ENCODE results near the gene SLC1A1.

The SLC1A1 gene

DNA sequence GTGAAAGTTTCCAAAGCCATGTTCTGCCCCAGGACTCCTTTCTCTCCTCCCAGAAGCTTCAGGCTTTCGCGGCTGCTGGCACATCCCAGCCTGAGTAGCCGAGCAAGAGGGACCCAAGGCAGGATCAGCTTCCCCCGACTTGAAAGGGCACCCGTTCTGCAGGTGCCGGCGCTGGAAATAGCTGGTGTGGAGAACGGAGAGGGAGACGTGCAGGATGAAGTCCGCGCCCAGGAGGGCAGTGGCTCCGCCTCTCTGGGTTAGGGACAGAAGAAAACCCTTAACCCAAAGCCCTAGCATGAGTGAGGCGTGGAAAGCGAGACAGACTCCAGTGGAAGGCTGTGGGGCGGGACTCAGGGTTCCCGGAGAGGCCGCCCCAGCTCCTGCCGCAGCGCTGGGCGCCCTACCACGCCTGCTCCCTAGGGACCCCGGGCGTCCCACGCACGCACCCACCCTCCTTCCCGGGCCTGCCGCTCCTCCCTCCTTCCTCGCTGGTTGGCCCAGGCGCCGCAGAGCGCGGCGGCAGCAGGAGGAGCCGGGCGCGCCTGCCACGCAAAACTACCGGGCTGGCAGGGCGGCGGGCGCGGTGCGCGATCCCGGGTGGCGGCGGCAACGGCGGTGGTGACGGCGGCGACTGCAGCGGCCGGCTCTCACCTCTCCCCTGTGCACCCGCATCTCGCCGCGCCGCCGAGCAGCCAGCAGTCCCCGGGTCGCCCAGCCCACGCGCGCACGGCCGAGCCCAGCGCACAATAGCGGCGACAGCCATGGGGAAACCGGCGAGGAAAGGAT, at the start of gene SLC1A1:
Gene SLC1A1 (plus strand): TSS at position 550 of the 786 bp plus-strand sequence. CDS start 212 bp downstream, at position 762.
- no peak for DNase-seq (ENCODE audit: low read depth)

DNA sequence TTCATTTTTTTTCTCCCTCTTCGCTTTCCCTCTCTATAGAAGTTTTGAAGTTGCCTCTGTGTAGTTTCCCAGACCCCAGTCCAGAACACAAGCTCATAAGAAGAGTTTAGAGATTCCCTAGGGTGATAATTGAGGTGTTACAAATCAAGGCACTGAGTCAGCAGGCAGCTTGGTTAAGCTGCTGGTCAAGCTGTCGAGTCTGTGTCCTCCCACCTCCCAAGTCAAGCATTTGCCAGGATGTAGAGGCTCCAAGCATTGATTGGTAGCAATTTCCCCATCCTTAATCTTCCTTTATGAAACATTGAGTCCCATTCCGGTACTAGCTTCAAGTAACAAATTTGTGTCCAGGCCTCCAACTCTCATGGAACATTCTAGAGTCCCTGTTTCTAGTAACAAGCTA, 47.5 kb upstream of the SLC1A1 start:
- no peak for DNase-seq (ENCODE audit: low read depth)

DNA sequence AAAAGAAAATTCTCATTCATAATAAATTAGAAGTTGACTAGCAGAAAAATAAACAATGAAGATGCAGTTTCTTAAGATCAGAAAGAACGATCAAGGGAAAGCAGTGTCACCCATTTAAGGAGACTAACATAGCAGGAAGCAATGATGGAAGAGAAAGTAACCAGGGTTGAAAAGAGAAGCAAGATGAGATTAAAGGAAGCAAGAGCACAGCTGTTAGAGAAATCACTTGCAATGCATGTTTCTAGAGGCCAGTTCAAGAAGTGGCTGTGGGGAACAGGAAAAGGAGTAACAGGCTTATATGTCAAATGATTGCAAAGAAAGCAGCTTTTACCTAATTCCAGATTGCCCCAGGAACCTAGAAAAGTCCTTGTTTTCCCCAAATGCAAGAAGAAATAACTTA, 46.8 kb upstream of the SLC1A1 start:
- DNase-seq (ENCODE audit: low read depth): no peak

DNA sequence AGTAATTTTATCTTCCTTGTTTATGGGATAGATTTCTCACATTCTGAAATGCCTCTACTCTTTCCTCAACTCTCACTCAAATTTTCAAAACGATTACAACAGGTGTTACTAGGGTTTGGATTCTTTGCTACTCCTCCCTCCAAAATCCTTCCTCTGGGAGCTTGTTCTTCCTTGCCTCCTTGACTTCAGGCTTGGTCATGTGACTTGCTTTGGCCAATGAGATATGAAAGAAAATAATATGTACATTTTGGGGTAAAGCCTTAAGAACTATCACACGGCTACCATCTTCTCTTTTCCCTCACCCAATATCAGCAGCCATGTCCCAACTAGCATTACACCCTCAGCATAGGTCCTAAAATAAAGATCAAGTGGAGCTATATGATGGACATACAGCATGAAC, 28.8 kb upstream of the SLC1A1 start:
- no peak for DNase-seq (ENCODE audit: low read depth)

DNA sequence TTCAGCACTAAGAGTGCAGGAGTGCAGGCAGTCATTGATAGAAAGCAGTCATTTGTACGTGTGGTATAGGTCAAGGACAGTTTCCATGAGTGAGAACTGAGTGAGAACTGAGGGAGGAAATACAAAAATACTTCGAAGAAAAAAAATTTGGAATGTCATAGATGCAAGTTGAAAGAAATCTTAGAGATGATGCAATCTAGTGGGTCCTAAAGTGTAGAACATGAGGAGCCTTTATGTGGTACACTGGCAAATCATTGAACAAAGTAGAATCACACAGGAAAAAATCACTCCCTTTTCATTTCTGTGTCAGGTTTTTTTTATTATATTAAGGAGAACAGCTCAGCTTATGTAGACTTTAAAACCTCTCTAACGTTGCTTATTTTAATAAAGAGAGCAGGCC, 26.4 kb upstream of the SLC1A1 start:
- no peak for DNase-seq (ENCODE audit: low read depth)

DNA sequence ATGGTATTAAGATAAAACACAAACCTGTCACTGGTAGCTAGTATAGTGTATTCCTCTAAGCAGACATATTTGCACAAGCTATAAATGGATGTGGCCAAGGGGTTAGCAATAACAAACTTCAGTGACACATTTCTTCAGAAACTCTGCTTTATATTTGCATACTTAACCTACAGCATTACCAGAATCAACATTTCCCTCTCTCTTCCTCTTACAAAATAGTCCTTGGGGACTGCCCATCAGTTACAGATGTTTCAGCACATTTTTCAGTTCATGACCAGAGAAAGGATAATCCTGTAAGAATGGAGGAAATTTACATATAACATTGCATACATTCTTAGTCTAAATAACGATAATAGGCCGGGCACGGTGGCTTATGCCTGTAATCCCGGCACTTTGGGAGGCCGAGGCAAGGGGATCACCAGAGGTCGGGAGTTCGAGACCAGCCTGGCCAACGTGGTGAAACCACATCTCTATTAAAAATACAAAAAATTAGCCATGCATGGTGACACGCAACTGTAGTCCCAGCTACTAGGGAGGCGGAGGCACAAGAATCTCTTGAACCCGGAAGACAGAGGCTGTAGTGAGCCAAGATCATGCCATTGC, 25.3 kb upstream of the SLC1A1 start:
- no peak for DNase-seq (ENCODE audit: low read depth)

DNA sequence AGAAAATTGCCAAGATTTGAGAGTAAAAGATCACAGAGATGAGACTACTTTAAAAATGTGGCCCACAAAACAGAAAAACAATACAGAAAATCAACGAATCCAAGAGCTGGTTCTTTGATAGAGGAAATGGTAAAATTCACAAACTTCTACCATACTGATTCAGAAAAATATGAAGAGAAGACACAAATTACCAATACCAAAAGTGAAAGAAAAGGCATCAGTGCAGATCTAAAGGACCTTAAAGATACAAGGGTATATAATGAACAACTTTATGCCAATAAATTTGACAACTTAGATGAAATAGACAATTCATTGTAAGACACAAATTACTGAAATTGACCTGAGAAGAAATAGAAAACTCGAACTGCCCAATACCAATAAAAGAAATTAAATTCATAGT, 24.4 kb upstream of the SLC1A1 start:
- no peak for DNase-seq (ENCODE audit: low read depth)

DNA sequence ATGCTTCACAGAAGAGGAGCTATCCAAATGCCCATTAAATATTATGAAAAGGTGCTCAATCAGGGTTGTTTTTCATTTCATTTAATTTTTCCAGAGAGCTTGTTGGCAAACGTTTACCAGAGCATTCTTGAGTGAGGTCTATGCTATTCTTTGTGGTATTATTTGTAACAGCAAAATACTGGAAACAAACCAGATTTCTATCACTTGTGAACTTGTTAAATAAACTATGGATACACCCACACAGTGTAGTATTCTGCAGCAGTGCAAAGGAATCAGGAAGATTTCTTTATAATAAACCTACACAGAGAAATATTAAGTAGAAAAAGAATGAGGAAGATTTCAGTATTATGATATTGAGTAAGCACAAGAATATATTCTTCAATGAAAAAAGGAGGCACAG, 15.0 kb upstream of the SLC1A1 start:
- no peak for DNase-seq (ENCODE audit: low read depth)

DNA sequence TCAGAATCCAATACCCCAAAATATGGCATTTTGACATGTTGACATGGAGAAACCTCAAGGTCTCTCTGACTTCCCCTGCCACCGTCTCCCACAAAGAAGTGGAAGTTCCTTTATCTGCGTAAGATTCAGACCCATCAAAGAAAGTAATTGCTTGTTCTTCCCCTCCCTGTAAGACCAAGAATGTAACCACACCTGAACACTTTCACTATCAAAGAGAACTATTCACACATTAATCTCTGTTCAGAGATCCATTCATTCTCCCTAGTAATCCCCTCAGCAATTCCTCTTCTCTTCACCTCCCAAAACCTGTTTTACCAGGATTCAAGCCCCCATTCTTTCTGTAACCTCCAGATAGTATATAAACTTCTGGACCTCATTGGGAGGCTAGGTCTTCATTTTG, 4.1 kb upstream of the SLC1A1 start:
- no peak for DNase-seq (ENCODE audit: low read depth)

DNA sequence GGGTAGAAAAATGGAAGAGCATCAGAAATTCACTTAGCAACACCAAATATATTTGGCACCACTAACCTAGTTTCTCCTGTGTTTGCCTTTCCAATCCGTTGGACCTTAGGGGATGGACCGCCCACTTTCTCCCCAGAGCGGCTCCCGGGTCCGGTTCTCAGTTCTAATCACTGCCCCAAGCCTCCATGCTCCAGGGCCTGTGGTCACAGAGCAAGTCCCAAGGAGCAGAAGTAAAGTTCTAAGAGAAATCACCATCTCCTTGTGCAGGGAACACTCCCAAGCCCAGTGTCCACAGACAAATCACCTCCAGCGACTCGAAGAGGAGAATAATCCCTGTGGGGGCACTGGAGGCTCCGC, 728 bp upstream of the SLC1A1 start:
- DNase-seq (ENCODE audit: low read depth): no peak

DNA sequence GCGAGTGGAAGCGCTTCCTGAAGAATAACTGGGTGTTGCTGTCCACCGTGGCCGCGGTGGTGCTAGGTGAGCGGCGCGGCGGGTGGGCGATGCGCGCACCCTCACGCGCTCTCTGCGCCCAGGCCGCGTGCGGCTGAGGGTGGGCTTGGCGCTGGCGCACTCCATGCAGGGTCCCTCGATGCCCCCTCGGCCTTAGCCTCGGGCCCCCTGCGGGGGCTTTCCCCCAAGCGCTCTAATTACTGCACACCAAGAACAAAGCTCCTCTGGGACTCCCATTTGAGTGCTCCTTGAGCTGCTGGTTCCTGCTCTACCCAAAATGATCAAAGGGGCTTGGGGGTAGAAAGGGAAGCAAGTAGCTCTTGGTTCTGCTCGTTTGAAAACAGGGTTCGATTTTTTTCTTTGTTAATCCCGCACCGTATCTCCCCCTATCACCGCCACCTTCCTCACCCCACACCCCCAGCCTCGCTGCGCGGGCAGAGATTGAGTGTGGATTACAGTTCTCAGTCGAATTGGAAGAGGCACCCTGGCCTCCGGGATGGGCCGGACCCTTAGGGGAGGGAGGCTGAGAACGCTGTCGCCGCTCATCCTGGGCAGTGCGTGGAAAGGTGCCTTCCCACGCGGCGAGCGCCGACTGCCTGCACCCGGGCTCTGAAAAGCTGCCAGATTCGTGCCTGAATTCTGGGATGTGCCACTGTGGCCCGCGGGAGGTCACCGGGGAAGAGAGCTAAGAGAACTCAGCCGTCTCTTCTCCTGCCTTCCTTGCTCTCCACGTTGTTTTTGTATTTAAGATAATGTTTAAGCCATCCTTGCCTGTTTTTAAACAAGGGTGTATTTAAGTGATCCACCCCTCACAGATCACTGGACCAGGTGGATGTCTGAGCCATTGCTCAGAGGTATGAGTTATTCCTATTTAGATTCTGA, 697 bp downstream of the SLC1A1 start:
- no peak for DNase-seq (ENCODE audit: low read depth)

DNA sequence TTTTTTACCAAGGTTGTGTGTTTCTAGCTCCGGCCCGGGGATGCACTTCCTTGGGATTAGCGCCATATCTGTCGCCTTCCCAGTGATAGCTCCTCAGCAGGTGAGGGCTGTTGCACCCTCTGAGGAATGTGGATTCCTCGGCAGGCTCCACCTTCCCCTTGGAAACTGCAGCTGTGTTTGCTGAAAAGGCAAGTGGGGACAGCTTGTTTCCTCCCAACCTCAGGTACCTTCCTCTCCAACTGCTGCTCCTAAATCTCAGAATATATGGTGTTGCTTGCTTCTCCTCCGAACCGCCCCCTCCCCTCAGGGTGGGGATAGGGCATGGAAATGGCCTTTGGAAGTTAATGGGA, 1.3 kb downstream of the SLC1A1 start:
- no peak for DNase-seq (ENCODE audit: low read depth)

DNA sequence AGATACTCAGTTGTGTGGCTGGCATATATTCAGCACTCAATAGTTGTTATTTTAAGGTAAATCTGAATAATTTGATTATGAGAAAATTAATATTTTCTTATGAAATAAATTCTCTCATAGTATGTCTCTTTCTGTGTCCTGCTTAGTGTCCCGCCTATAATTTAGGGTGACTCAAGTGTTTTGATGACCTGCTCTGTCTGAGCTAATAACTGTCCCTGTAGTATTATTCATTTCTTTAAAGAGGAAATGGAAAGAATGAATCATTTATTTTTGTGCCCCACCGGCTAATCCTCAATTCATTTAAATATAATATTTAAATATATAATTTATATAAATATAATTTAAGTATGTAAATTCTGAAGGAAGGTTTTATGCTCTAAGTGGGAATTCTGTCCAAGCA, 4.1 kb downstream of the SLC1A1 start:
- DNase-seq (ENCODE audit: low read depth): no peak

DNA sequence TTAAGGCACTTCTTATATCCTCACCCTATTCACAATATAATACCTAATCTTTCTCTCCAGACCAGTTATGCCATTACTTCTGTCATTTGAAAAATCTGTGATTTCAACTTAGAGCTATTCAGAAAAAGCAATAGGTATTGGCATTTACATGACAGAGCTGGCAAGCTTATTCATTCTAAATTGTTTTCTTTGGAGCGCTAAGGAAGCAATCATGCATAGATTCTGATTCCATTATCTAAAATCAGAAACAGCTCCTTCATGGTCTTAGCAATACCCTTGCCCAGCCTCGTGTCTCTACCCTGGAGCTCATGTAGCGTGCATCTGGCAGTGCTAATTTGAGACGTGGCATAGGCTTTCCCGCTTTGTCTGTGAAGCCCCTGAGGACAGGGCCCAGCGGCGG, 4.5 kb downstream of the SLC1A1 start:
- no peak for DNase-seq (ENCODE audit: low read depth)

DNA sequence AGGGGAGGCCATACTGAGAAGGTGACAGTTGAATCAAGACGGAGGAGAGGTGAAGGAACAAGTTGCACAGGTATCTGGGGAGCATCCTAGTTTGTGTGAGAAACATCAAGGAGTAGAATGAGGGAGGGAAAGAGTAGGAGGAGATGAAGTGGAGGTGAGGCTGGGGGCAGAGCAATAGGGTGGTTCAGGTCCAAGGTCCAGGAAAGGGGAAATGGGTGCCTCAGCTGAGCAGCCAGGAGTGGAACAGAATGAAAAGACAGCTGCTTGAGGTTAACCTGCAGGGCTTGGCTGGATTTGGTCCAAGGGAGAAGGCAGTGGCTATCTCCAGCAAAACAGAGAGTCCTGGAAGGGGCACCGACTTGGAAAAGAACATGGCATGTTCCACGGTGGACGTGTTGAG, 5.3 kb downstream of the SLC1A1 start:
- no peak for DNase-seq (ENCODE audit: low read depth)

DNA sequence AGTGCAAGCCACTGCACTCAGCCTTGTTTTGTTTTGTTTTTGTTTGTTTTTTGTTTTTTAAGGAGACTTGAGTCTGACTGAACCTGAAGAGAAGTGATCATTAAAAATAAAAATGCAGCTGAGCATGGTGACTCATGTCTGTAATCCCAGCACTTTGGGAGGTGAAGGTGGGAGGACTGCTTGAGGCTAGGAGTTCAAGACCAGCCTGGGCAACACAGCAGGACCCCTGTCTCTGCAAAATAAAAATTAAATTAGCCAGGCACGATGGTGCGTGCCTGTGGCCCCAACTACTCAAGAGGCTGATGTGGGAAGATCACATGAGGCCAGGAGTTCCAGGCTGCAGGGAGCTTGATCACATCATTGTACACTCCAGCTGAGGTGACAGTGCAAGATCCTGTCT, 6.2 kb downstream of the SLC1A1 start:
- no peak for DNase-seq (ENCODE audit: low read depth)

DNA sequence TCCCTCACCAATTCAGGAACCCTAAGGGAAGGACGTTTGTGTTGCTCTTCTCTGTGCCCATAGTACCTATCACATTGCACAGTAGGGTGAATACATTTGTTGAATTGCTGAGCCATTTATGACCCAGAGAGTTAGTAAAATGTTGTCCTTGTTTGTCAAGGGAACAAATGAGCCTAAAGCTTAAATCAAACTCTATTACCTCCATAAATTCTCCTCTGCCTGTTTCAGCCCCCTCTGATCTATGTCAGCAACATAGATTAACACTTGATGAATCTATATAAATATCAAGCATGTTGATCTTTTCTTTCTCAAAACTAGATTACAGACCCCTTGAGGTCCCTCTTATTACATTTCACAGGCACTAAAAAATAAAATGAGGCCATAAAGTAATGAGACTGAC, 7.1 kb downstream of the SLC1A1 start:
- no peak for DNase-seq (ENCODE audit: low read depth)

DNA sequence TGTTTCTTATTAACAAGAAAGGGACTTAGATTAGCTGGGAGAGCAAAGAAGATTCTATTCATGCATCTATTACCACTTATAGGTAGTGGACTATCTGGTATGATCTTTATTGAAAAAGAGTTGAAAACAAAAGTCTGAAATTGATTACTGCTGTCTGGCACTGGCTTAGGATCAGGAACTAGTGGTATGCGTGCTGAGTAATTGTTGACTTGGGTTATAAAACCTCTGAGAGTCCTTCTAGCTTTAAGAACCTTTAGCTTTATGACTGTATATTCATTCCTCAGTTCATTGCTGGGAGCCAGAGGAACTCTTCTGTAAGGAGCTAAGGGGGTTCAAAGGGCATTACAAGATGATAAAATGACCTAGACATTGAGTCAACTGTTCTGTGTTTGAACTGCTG, 7.6 kb downstream of the SLC1A1 start:
- no peak for DNase-seq (ENCODE audit: low read depth)

DNA sequence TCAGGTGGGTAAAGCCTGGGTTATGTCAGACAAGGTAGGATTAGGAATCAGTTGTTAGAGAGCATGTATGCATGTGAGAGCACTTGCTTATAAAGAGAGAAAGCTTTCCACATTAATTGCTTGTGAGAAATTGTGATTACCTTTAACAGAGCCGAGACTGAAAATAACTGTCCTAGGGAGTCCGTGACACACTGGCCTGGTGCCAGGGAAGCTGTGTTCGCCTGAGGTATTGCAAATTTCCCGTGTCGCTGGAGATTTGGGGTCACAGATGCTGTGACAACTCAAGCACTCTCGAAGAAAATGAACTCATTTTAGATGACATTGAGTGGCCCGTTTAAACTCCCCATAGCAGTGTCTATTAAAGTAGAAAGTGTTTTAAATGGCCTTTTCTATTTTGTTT, 9.6 kb downstream of the SLC1A1 start:
- DNase-seq (ENCODE audit: low read depth): no peak

DNA sequence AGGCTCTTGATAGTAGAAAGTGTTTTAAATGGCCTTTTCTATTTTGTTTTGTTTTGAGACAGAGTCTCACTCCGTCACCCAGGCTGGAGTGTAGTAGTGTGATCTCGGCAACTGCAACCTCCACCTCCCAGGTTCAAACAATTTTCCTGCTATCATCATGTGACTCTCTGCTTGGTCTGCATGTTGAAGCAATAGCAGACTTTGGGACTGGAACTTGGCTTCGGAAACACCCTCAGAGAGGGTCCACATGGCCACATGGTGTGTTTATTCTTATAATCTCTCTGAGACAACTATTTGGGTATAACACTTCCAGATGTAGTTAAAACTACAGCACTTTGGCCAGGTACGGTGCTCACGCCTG, 10.9 kb downstream of the SLC1A1 start:
- DNase-seq (ENCODE audit: low read depth): no peak

DNA sequence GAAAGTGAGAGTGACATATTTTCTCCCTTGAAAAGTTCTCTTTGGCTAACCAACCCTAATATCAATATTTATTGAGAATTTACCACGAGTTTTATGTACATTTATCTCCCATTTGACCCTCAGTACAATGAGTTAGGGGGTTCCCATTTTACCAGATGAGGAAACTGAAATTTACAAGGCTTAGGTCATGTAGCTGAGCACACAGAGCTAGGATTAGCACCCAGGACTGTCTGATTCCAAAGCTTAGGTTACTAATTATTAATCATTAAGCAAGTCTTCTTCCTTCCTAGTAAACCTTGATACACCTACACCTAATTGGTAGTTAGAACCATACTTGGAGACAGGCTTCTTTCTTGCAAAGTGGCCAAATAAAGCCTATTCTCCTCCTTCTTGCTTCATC, 12.2 kb downstream of the SLC1A1 start:
- no peak for DNase-seq (ENCODE audit: low read depth)

DNA sequence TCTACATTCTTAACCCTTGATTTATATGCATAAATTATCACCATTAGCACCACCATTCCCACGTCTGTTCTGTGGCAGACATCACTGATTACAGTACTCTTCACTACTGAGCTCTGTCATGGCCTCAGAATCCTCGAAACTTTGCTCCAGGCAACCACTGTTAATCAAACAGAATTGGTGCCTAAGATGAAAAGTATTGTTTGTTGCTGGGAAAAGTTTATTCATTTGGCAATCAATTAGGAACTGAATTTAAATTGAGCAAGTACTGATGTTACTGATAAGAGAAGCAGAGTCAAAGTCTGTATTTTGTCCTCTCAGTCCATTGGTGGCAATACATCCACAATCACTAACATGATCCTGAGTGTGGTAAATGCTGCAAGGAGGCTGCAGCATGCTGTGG, 12.8 kb downstream of the SLC1A1 start:
- DNase-seq (ENCODE audit: low read depth): no peak

DNA sequence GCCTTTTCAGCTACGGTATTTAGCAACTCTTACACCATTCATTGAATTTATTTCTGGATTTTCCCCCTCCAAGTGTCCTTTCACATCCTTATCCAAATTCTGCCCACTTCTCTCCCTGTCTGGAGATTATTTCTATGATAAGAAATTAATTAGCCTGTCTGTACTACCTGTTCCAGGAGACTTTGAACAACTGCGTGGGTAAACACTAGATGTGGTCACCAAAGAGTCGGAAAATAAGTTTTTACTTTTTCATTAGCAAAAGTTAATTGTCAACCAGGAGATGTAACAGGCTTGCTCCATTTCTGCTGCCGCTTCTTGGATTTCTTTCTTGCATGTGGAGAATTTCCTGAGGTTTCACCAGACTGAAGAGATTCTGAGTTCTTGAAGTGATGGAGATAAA, 14.0 kb downstream of the SLC1A1 start:
- no peak for DNase-seq (ENCODE audit: low read depth)
